ENCODE results near the gene SLC25A22.

DNA sequence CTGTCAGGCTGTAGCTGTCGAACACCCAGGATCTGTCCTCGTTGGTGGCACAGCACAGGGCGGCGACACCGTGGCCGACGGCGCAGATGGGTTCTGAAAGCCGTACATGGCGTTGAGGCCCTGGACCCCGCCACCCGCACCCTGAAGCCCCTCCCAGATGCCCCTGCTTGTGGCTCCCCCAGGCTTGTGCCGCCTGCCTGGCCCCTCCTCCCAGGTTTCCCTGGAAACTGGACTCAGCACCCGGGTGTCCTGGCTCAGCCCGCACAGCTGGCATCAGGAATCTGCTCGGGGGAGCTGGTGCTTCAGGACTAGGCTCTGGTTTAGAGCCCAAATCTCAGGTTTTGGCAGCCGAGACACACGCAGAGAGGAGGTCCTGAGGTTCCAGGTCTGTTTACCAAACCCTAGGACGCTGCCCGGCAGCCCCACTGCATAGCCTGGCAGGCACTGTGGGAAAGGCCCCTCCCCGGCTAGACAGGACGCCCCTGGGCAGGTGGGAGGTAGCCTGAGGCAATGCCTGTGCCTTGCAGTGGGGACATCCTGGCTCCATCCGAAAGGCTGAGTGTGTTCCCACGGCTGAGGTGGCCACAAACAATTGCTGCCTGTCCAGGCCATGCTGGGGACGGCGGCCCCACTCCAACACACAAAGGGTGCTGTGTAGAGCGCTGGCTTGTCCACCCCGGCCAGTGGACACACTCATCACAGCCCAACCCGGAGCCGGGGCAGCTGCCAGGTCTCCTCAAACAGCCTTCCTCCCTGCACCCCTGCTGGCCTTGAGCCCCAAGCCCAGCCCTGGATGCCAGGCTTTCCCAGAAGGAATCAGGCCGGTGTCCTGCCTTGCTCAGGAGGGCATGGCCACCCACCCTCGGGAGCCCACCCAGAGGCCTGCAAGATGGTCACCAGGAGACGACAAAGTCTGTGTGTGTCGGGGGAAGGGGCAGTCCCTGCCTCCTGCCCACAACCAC, 25.4 kb downstream of the SLC25A22 start:
- no peak for TF ChIP-seq CTCF (conservative IDR thresholded peaks at IDR 0.05; ENCODE audit: low read depth, low read length)
- TF ChIP-seq EZH2 (IDR thresholded peaks at IDR 0.05; ENCODE audit: borderline replicate concordance, low read depth, low read length, poor library complexity, severe bottlenecking) = no peak

Data from A673 (cell line).